Measurements from ENCODE around the gene ASCC3.

Gene ASCC3

DNA sequence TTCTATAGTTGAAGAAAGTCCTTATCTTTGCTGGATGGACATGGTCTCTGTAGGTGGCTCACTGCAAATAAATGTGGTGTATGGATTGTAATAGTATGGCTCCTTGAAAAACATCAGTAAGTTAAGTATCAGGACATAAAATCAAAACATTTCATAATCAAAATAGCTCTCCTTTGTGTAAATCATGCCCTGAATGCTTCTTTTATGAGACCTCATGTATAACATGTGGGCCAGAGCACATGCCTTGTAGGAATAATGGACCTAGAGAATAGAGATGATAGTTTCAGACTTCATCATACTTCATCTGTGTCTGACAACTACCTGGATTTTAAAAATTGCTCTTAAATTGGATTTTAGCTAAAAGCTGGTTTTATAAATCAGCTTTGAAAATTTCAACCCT, 159.9 kb downstream of the ASCC3 start:
- no peak for DNase-seq

DNA sequence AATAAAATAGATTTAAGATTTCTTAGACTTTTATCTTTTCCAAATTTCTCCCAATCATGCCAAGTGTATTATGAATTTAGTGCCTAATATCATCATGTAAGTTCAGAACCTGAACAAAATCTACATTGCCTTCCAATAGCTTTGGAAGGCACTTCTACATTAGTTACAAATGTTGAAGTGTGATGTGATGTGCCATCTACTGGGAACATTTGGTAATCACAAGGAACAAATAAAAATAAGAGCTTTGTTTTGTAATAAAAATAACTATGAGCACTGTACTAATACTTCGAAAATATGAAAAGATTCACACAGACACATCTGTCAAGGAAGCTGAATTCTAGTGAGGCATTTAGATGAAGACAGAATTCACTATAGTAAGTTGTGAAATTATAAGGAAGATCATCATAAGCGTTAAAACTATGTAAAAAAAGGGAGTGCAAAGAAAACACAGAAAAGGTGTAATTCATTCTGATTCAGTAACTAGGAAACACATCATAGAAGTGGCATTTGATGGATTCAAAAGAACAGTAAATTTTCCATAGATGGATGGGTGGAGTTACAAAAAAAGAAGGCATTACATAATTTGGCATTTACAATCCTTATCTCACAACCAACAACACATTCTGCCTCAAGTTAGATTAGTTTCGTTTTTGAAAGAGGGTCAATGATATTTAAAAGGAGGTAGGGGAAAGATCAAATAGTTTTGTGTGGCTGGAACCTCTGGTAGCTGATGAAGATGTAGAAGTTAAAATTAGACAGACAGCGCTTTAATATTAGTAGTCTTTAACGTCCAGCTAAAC, 161.0 kb downstream of the ASCC3 start:
- DNase-seq, result peak; percentile 13

DNA sequence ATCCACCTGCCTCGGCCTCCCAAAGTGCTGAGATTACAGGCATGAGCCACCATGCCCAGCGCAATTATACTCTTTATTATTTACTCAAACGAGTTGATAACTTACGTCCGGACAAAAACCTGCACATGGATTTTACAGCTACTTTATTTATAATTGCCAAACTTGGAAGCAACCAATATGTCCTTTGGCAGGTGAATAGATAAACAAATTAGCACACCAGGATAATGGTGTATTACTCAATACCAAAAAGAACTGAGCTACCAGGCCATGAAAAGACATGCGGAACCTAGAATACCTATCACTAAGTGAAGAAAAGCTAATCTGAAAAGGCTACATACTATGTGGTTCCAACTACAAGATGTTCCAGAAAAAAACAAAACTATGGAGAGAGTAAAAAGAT, 168.1 kb downstream of the ASCC3 start:
- DNase-seq, result no peak

DNA sequence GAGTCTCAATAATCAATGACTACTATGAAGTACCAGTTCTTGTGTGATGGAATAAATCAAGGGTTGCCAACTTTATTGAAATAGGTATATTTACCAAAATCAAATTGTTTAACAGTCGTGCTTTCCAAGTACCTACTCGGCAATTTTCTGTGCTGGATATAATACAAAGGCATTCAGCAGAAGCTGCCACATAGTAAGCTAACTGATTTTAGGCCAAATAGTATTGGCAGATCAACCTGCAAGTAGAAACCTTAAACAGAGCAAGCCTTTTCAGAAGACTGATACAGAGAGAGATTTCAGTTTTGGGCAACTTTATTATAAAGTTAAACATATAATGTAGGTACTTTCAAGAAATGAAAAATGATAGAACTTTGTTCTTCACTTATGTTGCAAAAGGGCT, 174.6 kb downstream of the ASCC3 start:
- DNase-seq, result no peak

DNA sequence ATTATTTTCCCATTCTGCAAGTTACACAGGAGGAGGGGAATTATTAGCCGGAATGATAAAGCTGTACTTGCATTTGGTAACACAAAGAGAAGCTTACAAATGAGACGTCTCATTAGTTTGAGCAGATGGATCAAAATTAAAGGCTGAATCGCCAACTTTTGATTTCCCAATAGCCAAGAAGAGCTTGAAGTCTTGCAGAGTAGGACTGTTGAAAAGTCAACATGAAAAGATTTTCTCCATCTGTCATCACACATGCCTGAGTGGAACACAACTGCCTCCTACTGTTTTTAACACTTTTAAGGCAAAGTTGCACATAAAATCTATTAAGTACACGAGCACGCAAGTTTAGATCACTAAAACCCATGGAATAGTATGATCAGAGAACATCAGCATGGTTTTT, 176.2 kb downstream of the ASCC3 start:
- no peak for DNase-seq

DNA sequence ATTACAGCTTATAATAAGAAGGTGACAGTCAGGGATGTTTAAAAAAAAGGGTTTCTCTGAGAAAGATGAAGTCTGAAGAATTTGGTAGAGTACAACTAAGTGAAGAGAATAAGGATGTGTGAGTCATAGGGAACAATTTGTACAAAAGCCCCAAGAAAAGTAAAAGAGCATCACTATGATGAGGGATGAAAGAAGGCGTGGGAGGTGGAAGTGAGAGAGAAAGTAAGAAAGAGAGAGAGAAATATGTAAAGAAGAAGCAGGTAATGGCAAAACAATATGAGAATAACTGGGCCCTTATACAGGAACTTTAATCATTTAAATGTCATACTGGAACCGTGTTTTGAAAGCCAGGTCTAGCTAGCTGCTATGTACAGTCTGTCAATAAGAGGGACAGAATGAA, 179.4 kb downstream of the ASCC3 start:
- no peak for DNase-seq

DNA sequence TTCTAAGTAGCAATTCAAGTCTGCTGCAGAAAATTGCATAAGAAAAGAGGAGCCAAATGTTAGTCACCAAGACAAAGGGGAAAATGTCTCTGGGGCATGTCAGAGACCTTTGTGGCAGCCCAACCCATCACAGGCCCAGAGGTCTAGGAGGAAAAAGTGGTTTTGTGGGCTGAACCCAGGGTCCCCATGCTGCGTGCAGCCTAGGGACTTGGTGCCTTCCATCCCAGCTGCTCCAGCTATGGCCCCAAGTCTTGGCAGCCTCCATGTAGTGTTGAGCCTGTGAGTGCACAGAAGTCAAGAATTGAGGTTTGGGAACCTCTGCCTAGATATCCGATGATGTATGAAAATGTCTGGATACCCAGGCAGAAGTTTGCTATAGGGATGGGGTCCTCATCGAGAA, 181.1 kb downstream of the ASCC3 start:
- DNase-seq, result no peak

DNA sequence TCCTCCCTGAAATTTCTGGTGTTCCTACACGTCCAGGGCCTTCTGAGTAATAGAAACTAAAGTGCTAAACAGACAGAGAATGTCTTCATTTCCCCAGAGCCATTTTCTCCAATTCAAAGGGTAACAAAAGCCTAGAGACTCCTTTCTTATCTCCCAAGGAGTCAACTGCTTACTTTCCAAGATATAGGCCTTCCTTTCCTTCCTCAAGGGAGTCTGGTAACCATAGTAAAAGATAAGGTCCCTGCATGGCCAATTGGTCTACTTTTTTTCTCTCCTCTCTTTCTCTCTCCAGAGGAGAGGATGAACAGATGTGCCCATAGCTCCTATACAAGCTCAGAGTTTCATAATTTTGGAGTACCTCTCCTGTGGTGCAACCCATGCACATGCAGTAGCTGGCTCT, 185.7 kb downstream of the ASCC3 start:
- DNase-seq, result no peak

DNA sequence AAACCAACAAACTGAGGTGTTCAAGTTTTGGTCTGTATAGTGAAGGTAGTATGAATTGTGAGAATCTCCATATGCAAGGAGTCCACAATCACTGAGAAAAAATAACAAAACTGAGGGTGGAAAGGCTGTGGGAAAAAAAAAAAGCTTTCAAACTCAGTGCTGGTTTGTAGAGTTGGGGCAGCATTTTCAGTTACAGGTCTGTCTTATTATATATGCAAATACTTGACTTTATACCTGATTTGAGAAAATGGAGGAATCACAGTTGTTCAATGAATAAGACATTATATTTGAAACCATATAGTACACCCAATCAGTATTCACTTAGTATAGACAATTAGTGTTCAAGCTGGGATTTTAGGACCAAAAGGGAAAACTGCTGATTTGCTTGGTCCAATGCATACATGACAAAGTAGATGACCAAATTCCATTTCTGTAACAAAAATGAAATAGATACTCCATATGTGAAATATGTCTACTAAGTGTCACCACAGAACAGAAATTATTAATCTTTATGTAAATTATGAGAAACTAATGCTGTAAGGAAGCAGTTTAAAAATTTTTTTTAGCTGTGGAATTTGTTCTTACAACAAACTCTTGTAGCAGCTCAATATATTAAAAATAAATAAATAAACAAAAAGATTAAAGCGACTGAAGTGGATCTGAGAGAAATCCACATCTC, 187.7 kb downstream of the ASCC3 start:
- DNase-seq, result no peak

DNA sequence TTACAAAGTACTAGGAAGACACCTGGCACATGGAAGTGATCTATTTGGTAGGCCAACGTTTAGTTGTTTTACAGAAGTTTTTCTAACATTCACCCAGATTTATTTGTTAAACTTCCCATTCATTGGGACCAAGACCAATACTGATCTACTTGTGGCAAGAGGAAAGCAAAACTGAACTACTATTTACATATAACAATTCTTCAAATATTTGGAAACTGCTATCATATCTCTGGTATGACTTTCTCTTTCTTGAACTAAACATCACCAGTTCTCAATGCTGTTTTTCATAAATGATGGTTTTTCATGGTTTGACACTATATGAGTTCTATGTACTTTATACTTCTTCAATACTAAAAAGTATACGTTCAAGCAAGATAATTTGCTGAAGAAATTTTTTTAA, 189.2 kb downstream of the ASCC3 start:
- no peak for DNase-seq

DNA sequence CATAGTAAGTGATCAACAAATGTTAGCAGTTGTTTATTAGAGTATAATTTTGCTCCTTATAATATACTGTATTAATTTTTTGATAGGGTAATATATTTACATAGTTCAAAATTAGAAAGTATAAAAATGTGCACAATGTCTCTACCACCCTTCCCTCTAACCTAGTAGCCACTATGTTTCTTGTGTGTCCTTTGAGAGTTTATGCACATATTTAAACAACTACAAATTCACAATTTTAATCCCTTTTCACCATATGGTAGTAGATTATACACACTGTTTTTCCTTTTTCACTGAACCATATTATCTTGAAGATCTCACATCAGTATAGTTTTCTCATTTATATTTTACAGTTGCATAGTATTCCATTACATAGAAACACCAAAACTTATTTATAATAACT, 194.9 kb downstream of the ASCC3 start:
- DNase-seq, result no peak

DNA sequence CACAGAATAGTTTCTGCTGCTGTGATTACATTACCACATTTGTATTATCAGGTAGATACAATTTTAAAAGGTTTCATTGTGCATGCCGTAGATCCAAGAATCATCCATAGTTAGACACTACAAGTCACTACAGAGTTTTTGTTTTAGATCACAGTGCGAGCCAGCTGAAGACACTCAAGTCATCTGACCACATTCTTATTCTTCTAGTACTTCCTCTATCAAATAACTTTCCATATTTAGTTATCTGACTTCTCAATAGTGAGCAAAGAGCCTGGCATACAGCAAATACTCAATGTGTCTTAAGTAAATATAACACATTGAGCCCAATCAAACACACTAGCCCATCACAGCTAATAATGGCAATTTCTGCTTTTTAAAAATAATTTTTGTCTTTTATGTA, 195.4 kb downstream of the ASCC3 start:
- DNase-seq, result no peak

DNA sequence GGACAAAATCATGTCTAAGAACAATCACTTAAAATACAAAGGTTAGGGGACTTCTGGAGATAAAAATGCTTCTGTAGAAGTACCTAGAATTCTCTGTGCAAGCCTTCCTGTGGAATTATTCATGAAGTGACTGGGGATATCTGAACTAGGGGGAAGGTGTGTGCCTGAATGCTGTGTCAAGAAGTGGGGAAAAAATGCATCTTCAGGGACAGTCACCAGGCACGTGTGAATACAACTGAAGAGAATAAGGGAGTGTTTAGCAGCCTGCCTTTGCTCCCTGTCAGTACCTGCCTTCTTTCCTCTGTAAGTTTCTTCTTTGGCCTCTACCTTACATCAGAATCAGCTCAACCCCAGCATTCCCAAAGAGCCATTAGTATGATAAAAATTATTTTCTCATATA, 201.0 kb downstream of the ASCC3 start:
- DNase-seq, result no peak

DNA sequence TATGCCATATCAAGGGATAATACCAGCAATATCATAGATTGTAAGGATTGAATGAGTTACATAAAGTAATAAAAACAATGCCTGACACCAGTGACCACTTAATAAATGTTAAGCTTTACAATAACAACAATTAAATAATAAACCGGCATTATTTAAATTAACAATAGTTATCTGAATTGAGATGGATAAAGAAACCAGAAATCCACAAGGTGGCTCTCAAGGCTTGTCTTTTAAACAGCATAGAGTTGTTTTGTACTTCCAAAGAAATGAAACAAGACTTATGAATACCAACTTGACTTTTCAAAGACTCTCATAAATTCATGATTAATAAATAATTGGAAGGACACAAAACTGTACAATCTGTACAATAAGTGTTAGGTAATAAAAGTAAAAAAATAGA, 203.1 kb downstream of the ASCC3 start:
- DNase-seq, result no peak

DNA sequence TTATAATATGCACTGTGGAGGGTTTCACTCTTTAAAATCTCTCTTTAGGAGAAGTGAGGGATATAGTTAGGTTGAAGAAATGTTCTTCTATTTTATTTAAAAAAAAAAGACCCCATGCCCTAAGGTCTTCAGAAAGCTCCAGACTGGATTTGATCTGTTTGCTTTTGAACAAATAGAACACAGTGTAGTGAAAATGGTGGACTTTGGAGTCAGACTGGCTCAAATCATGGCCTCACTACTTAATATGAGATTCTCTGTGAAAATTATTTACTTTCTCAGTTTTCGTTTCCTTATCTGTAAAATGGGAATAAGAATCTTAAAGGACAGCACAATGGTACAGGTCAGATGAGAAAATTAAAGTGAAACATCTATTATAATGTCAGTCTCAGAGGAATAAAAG, 203.9 kb downstream of the ASCC3 start:
- no peak for DNase-seq

DNA sequence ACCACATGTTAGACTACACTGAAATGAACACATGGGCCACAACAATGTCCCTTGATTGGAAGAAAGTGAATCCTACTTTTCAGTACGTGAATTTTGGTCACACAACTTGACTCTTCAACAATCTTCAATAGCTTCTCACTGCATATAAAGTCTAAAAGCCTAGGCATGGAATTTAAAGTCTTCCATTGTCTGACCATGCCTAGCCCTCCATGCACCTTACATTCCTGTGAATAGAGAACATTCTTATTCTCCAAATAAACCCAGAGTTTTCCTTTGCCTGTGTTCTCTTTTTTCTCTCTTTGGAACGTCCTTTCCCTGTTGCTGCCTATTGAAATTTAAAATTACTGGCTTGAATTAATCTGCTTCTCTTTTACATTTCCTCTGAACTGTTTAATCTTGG, 207.5 kb downstream of the ASCC3 start:
- no peak for DNase-seq

DNA sequence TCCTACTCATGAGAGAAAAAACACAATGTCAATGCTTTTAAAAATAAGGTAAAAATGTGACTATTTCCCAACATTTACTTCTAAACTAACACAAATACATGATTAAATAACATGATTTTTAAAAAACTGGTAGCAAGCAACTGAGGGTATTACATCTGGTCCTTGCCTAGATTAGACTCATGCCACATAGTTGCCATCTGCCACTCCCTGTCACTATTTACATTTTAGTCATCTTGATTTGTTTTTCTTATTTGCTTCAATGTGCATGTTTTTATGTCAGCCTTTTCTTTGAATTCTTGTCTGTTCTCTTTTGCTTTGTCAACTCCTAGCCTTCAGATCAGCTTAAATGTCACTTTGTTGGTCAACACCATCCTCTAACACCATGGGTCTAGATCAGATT, 209.4 kb downstream of the ASCC3 start:
- no peak for DNase-seq

DNA sequence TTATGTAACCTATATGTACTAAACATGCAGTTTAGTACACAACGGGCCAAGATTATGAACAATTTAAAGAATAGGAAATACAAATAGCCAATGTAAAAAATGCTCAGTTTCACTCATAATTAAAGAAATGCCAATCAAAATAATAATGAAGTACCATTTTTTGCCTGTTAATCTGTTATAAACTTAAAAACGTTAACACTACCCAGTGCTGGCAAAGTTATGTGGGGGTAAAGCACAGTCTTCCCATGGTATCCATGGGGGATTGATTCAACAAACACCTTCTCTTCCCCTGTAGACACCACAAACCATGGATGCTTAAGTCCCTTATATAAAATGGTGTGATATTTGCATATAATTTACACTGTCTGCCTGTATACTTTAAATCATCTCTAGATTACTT, 211.1 kb downstream of the ASCC3 start:
- no peak for DNase-seq

DNA sequence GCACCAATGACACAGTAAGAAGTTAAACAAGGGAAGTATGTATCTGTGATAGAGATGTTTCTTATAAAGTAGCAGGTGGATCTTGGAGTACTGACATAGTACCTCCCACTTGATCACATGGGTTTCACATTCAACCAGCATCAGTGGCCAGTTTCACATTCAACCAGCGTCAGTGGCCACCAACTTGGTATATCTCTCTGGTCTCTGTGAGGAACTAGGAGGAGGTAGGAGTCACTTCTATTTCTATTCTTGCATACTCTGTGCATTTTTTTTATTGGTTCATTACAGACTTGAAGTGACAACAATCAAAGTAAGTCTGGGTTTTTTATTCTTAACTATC, 216.1 kb downstream of the ASCC3 start:
- peak; percentile 34 for DNase-seq

DNA sequence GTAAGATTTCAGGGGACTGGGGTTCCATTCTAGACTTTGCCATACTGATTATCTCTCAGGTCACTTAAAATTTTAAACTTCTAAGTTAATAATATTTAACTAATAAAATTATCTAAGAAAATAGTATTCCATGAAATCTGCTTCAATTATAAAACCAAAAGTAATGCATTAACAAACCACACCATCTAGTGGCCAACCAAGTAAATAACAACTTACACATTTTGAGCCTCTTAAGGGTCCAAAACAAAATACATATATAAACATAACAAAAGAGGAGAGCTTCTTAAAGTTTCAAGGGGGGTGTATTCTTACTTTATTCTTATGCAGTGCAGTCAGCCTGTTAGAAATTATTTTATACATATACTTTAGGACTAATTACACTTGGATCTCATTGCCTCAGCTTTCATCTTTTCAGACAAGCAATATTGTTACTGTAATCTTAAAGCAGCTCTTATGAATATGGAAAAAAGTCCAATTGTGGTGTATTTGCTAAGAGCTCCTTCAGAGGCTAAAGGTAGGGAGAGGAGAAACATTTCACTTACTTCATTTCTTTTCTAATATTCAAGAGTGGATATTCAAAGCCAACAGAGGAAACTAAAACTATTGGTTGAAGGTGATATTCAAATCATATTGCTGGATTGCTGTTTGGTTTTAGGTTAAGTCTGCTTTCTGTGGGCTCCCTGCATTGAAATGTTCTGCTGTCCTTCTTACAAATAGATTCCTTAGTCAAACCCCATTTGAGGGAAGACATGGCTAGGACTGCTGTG, 216.7 kb downstream of the ASCC3 start:
- DNase-seq, result no peak

DNA sequence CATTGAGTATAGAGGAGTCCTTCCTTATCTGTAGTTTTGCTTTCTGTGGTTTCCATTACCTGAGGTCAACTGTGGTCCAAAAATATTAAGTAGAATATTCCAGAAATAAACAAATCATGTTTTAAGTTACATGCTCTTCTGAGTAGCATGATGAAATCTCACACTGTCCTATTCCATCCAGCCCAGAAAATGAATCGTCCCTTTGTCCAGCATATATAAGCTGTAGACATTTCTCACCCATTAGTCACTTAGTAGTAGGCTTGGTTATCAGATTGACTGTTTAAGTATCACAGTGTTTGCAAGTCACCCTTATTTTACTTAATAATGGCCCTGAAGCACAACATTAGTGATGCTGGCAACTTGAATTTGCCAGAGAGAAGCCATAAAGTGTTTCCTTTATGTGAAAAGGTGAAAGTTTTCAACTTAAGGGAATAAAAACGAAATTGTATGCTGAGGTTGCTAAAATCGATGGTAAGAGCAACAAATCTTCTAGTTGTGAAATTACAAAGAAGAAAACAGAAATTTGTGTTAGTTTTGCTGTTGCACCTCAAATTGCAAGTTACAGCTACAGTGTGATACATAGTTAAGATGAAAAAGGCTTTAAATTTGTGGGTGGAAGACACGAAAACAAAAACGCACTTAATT, 217.8 kb downstream of the ASCC3 start:
- no peak for DNase-seq

DNA sequence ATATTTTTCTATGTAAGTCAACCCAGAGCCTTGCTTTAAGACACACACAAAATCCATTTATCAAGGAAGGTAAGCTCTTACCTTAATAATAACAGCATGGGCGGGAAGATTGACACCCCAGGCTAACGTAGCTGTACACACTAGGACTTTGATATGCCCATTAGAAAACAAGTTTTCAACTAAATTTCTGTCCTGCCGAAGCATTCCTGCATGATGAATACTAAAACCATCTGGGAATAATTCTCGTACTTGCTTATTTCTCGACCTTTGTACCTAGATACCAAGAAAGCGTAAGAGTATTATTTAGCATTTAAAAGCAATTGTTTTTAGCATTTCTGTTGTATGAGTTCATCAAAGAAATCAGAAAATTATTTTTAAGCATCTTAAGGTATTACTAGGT, 218.9 kb downstream of the ASCC3 start:
- DNase-seq, result no peak

DNA sequence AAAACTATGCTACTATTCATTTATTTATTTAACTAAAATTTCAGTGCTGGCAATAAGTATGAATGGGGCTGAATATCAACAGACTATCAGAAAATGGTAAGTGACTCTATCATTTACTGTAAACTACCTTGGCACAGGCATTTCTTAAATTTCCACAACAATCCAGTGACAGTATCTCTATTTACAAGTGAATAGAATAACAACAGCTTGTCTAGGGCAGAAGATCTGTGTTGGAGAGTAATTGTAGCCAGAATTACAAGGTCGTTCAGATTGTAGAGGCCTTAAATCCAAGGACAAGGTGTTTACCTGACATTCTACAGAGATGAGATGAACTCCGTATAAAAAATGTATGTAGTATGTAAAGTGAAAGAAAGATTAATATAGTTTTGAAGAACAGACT, 222.6 kb downstream of the ASCC3 start:
- no peak for DNase-seq

Data from MV-4-11 (cell line).